HepG2 (cell line): ENCODE results near the gene HES7. TPM values are rescaled to one million over a fixed set of nuclear protein-coding genes. Genes with fewer than 3 reads are reported as not detected.

Experiments used
- BHLHE40 ChIP-seq: IDR thresholded peaks from 2 replicates; pipeline ENCODE4 v1.6.1; 2011; ENCODE audit warnings: low read length, improper control_type of control experiment
- CENPT ChIP-seq: sonication (generic); formaldehyde crosslinking; IDR thresholded peaks from 2 replicates; pipeline ENCODE4 v1.8.0; 2022; ENCODE audit warnings: low read depth, mild to moderate bottlenecking, moderate library complexity, missing genetic modification reagents
- DNMT1 ChIP-seq: sonication (generic); formaldehyde crosslinking; IDR thresholded peaks from 2 replicates; pipeline ENCODE4 v1.5.1; 2020; ENCODE audit warnings: mild to moderate bottlenecking, missing genetic modification reagents
- ERF ChIP-seq: IDR thresholded peaks from 2 replicates; pipeline ENCODE4 v1.6.1; 2018; ENCODE audit warnings: missing biosample characterization, missing genetic modification reagents
- FIP1L1 ChIP-seq: fragments of 200-400 bp; formaldehyde crosslinking; IDR thresholded peaks from 2 replicates; pipeline ENCODE4 v1.6.1; 2018; ENCODE audit warnings: low read depth, mild to moderate bottlenecking, low read length, moderate library complexity, borderline replicate concordance; ENCODE audit not compliant: insufficient read depth
- FOXC1 ChIP-seq: sonication (generic); formaldehyde crosslinking; IDR thresholded peaks from 2 replicates; pipeline ENCODE4 v1.8.0; 2022; ENCODE audit warnings: mild to moderate bottlenecking, missing genetic modification reagents, borderline replicate concordance
- IRX3 ChIP-seq: sonication (generic); formaldehyde crosslinking; IDR thresholded peaks from 2 replicates; pipeline ENCODE4 v1.8.1; 2023; ENCODE audit warnings: mild to moderate bottlenecking, low read depth, missing genetic modification reagents, borderline replicate concordance
- KMT2B ChIP-seq: IDR thresholded peaks from 2 replicates; pipeline ENCODE4 v1.6.1; 2016; ENCODE audit warnings: missing genetic modification reagents, missing compliant biosample characterization
- MBNL3 ChIP-seq: fragments of 250-450 bp; sonication (Bioruptor Pico); conservative IDR thresholded peaks from 2 replicates; pipeline ENCODE4 v1.8.0; 2022; ENCODE audit warnings: mild to moderate bottlenecking, inconsistent platforms
- PLRG1 ChIP-seq: fragments of 450-650 bp; conservative IDR thresholded peaks from 2 replicates; pipeline ENCODE4 v1.6.1; 2016
- PPARG ChIP-seq: conservative IDR thresholded peaks from 2 replicates; pipeline ENCODE4 v1.6.1; 2016; ENCODE audit warnings: missing biosample characterization, missing genetic modification reagents
- PRMT3 ChIP-seq: sonication (generic); formaldehyde crosslinking; IDR thresholded peaks from 2 replicates; pipeline ENCODE4 v1.8.1; 2022; ENCODE audit warnings: low read depth, mild to moderate bottlenecking, moderate library complexity, missing genetic modification reagents, borderline replicate concordance
- RARG ChIP-seq: sonication (generic); formaldehyde crosslinking; IDR thresholded peaks from 2 replicates; pipeline ENCODE4 v1.4.0; 2020; ENCODE audit warnings: low read depth, mild to moderate bottlenecking, missing genetic modification reagents
- SNAPC4 ChIP-seq: sonication (generic); formaldehyde crosslinking; IDR thresholded peaks from 2 replicates; pipeline ENCODE4 v1.4.0; 2020; ENCODE audit warnings: mild to moderate bottlenecking, missing genetic modification reagents
- SRF ChIP-seq: IDR thresholded peaks from 2 replicates; pipeline ENCODE4 v1.6.1; 2011; ENCODE audit warnings: mild to moderate bottlenecking, low read depth, low read length, moderate library complexity
- SRSF1 ChIP-seq: fragments of 200-400 bp; formaldehyde crosslinking; optimal IDR thresholded peaks from 2 replicates; pipeline ENCODE3; 2017; ENCODE audit warnings: mild to moderate bottlenecking, low read depth, low read length, moderate library complexity
- SSRP1 ChIP-seq: IDR thresholded peaks from 2 replicates; pipeline ENCODE4 v1.6.1; 2016; ENCODE audit warnings: control low read depth
- WIZ ChIP-seq: sonication (generic); formaldehyde crosslinking; IDR thresholded peaks from 2 replicates; pipeline ENCODE4 v1.5.1; 2020; ENCODE audit warnings: mild to moderate bottlenecking, missing genetic modification reagents
- ZBTB3 ChIP-seq: sonication (generic); formaldehyde crosslinking; IDR thresholded peaks from 2 replicates; pipeline ENCODE4 v1.4.0; 2020; ENCODE audit warnings: low read depth, mild to moderate bottlenecking, moderate library complexity, missing genetic modification reagents, borderline replicate concordance
- ZFP37 ChIP-seq: sonication (generic); formaldehyde crosslinking; IDR thresholded peaks from 2 replicates; pipeline ENCODE4 v1.4.0; 2020; ENCODE audit warnings: missing genetic modification reagents, borderline replicate concordance
- ZNF253 ChIP-seq: sonication (generic); formaldehyde crosslinking; IDR thresholded peaks from 2 replicates; pipeline ENCODE4 v1.8.0; 2022; ENCODE audit warnings: mild to moderate bottlenecking, missing genetic modification reagents, borderline replicate concordance
- ZNF510 ChIP-seq: sonication (generic); formaldehyde crosslinking; IDR thresholded peaks from 2 replicates; pipeline ENCODE4 v1.4.0; 2020; ENCODE audit warnings: low read depth, mild to moderate bottlenecking, missing genetic modification reagents
- ZNF615 ChIP-seq: sonication (generic); formaldehyde crosslinking; IDR thresholded peaks from 2 replicates; pipeline ENCODE4 v1.5.0; 2020; ENCODE audit warnings: mild to moderate bottlenecking, missing genetic modification reagents, borderline replicate concordance
- ZNF713 ChIP-seq: sonication (generic); formaldehyde crosslinking; IDR thresholded peaks from 2 replicates; pipeline ENCODE4 v1.4.0; 2020; ENCODE audit warnings: mild to moderate bottlenecking, missing genetic modification reagents
- ZNF772 ChIP-seq: sonication (generic); formaldehyde crosslinking; IDR thresholded peaks from 2 replicates; pipeline ENCODE4 v1.5.0; 2020; ENCODE audit warnings: mild to moderate bottlenecking, missing genetic modification reagents
- ZSCAN21 ChIP-seq: sonication (generic); formaldehyde crosslinking; IDR thresholded peaks from 2 replicates; pipeline ENCODE4 v1.8.0; 2022; ENCODE audit warnings: mild to moderate bottlenecking, missing genetic modification reagents, moderate library complexity, borderline replicate concordance
- ZSCAN25 ChIP-seq: sonication (generic); formaldehyde crosslinking; IDR thresholded peaks from 2 replicates; pipeline ENCODE4 v1.8.0; 2022; ENCODE audit warnings: mild to moderate bottlenecking, missing genetic modification reagents
- polyA plus RNA-seq, 8 experiments: library from polyadenylated mRNA; depleted of rRNA in 3 of 8; stranded (reverse) in 7 of 8; unstranded in 1 of 8; fragments of >200 nt; fragmentation: Illumina TruSeq in 4 of 8; extraction: Trizol in 4 of 8; gene quantifications; 2 replicates each; pipeline versions ENCODE4 v1.2.1 to v1.2.3, GENCODE V29; 2011 to 2016; ENCODE audit warnings: low read depth in 4 of 8, missing spikeins in 1 of 8, mixed read lengths in 1 of 8; ENCODE audit not compliant: insufficient read depth in 1 of 8
- total RNA-seq, 5 experiments: library from RNA; depleted of rRNA; stranded (reverse); fragments of >200 nt; fragmentation: Illumina TruSeq; extraction: Trizol; gene quantifications; 2 replicates each; pipeline ENCODE4 v1.2.3, GENCODE V29; 2016; ENCODE audit warnings: low read depth in 1 of 5
- TF ChIP-seq, protein P1 (sequence below): IDR thresholded peaks from 2 replicates; pipeline ENCODE4 v1.6.1; 2012; ENCODE audit warnings: inconsistent platforms

HES7 gene
- total and polyA plus RNA-seq, 2 of the 13 experiments (the other 11 are each of a cell fraction or from before 2014, with no cell fraction given) = not detected

DNA sequence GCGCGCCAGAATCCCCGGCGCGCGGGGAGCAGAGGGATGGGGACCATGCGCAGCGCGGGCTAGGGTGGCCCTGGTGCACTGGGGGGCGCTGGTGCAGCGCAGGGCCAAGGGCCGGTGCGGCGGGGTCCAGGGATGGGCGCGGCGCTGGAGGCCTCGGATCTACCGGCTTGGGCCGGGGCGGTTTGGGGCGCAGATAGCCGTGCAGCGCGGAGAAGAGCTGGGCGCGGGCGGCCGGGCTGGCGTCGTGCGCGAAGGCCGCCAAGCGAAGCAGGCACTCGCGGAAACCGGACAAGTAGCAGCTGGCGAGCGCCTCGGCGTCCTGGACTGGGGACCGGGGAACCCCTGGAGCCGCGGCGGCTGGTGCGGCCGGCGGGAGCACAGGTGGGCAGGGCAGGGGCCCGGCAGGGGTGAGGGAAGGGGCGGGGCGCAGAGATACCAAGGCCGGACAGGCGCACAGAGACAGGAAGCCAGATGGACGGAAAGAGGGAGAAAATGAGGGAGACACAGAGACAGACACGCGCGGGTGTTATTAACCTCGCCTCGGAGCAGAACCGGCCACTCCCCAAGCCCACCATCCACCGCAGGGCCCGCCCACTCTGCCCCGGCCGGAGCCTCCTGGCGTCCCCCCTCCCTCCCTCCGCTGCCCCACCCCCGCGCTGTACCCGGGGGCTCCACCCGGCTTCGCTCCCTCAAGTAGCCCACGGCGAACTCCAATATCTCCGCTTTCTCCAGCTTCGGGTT lies 2.1 kb downstream of the HES7 start (continued):
- TF ChIP-seq SNAPC4 (CRISPR knock-in tag) (no peak), MBNL3 (CRISPR knock-in tag) (no peak), ZFP37 (CRISPR knock-in tag) (no peak), FOXC1 (CRISPR knock-in tag) (peak; percentile 41; the same call in 1 of the 2 replicates), PRMT3 (CRISPR knock-in tag) (0 out of 2 replicates have a peak, but pooled peaks have one; percentile 40), ZNF772 (CRISPR knock-in tag) (no peak; the same call in 1 of the 2 replicates), WIZ (CRISPR knock-in tag) (no peak), FIP1L1 (no peak), ERF (CRISPR knock-in tag) (peak; percentile 28; the same call in 1 of the 2 replicates), BHLHE40 (no peak), ZBTB3 (CRISPR knock-in tag) (no peak), ZNF615 (CRISPR knock-in tag) (no peak), PLRG1 (no peak), SRSF1 (no peak), ZSCAN25 (CRISPR knock-in tag) (peak; percentile 94), RARG (CRISPR knock-in tag) (no peak), KMT2B (CRISPR knock-in tag) (no peak), CENPT (no peak), ZNF713 (CRISPR knock-in tag) (no peak), PPARG (CRISPR knock-in tag) (no peak), ZSCAN21 (CRISPR knock-in tag) (no peak), SRF (no peak), SSRP1 (CRISPR knock-in tag) (no peak), ZNF253 (peak; percentile 59; the same call in 1 of the 2 replicates), IRX3 (CRISPR knock-in tag) (no peak), DNMT1 (no peak), ZNF510 (no peak)
- TF ChIP-seq, protein P1, sequence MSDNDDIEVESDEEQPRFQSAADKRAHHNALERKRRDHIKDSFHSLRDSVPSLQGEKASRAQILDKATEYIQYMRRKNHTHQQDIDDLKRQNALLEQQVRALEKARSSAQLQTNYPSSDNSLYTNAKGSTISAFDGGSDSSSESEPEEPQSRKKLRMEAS = peak; percentile 41; the same call in 1 of the 2 replicates
